SK-N-SH treated with all-trans-retinoic acid at 6 μM for 48 hours (cell line): ENCODE measurements around the gene CCDC81.
A peak's percentile ranks its signal among the peaks of the same experiment; 100 is the strongest.

ENCODE experiments used
- ATAC-seq: fragments of 200-7000 bp; cut with Tn5 transposase; 3 replicates; pipeline ENCODE4 v1.9.1; 2020; ENCODE audit warnings: mild to moderate bottlenecking, moderate library complexity
- ARNTL ChIP-seq: fragments of 450-650 bp; formaldehyde crosslinking; IDR thresholded peaks from 2 replicates; pipeline ENCODE4 v1.5.0; 2020; ENCODE audit warnings: low read depth, mild to moderate bottlenecking, moderate library complexity, borderline replicate concordance
- BACH2 ChIP-seq: fragments of 250-450 bp; sonication (Bioruptor Pico); IDR thresholded peaks from 2 replicates; pipeline ENCODE4 v1.9.0; 2021; ENCODE audit warnings: mild to moderate bottlenecking, borderline replicate concordance
- CREB5 ChIP-seq: fragments of 250-450 bp; sonication (Bioruptor Pico); IDR thresholded peaks from 2 replicates; pipeline ENCODE4 v1.5.1; 2020; ENCODE audit warnings: low read depth, mild to moderate bottlenecking, moderate library complexity
- CSDC2 ChIP-seq: fragments of 250-450 bp; sonication (Bioruptor Pico); IDR thresholded peaks from 2 replicates; pipeline ENCODE4 v1.5.0; 2020; ENCODE audit warnings: mild to moderate bottlenecking, moderate library complexity
- CSRNP3 ChIP-seq: fragments of 250-450 bp; sonication (Bioruptor Pico); IDR thresholded peaks from 2 replicates; pipeline ENCODE4 v1.5.1; 2021; ENCODE audit warnings: mild to moderate bottlenecking, moderate library complexity
- GLIS3 ChIP-seq: fragments of 250-450 bp; sonication (Bioruptor Pico); IDR thresholded peaks from 2 replicates; pipeline ENCODE4 v1.5.0; 2020; ENCODE audit warnings: mild to moderate bottlenecking, moderate library complexity
- ISL1 ChIP-seq: fragments of 250-450 bp; sonication (Bioruptor Pico); IDR thresholded peaks from 2 replicates; pipeline ENCODE4 v2.1.2; 2022; ENCODE audit warnings: mild to moderate bottlenecking, moderate library complexity
- OSR1 ChIP-seq: fragments of 250-450 bp; sonication (Bioruptor Pico); IDR thresholded peaks from 2 replicates; pipeline ENCODE4 v1.8.0; 2022; ENCODE audit warnings: moderate library complexity, mild to moderate bottlenecking, inconsistent platforms
- PATZ1 ChIP-seq: fragments of 250-450 bp; sonication (Bioruptor Pico); IDR thresholded peaks from 2 replicates; pipeline ENCODE4 v1.8.0; 2020; ENCODE audit warnings: mild to moderate bottlenecking, moderate library complexity, borderline replicate concordance
- POU6F1 ChIP-seq: fragments of 250-450 bp; sonication (Bioruptor Pico); IDR thresholded peaks from 2 replicates; pipeline ENCODE4 v1.8.0; 2021; ENCODE audit warnings: low read depth, mild to moderate bottlenecking, moderate library complexity, borderline replicate concordance
- PPARA ChIP-seq: fragments of 250-450 bp; sonication (Bioruptor Pico); IDR thresholded peaks from 2 replicates; pipeline ENCODE4 v1.5.0; 2020; ENCODE audit warnings: mild to moderate bottlenecking, borderline replicate concordance
- RARB ChIP-seq: fragments of 250-450 bp; sonication (Bioruptor Pico); IDR thresholded peaks from 2 replicates; pipeline ENCODE4 v1.8.0; 2021; ENCODE audit warnings: mild to moderate bottlenecking, moderate library complexity
- SNAI2 ChIP-seq: fragments of 250-450 bp; sonication (Bioruptor Pico); IDR thresholded peaks from 2 replicates; pipeline ENCODE4 v1.5.0; 2020; ENCODE audit warnings: mild to moderate bottlenecking, moderate library complexity
- TOX ChIP-seq: fragments of 250-450 bp; sonication (Bioruptor Pico); IDR thresholded peaks from 2 replicates; pipeline ENCODE4 v1.8.0; 2021; ENCODE audit warnings: mild to moderate bottlenecking, moderate library complexity, borderline replicate concordance
- ZC3H10 ChIP-seq: fragments of 250-450 bp; sonication (Bioruptor Pico); IDR thresholded peaks from 2 replicates; pipeline ENCODE4 v1.5.1; 2021; ENCODE audit warnings: mild to moderate bottlenecking, moderate library complexity
- ZFP3 ChIP-seq: fragments of 250-450 bp; sonication (Bioruptor Pico); IDR thresholded peaks from 2 replicates; pipeline ENCODE4 v1.5.0; 2020; ENCODE audit warnings: mild to moderate bottlenecking, moderate library complexity
- ZFP30 ChIP-seq: fragments of 450-650 bp; formaldehyde crosslinking; IDR thresholded peaks from 2 replicates; pipeline ENCODE4 v1.5.0; 2022; ENCODE audit warnings: mild to moderate bottlenecking, moderate library complexity
- ZNF565 ChIP-seq: fragments of 450-650 bp; formaldehyde crosslinking; conservative IDR thresholded peaks from 2 replicates; pipeline ENCODE4 v1.5.0; 2020; ENCODE audit warnings: low read depth, mild to moderate bottlenecking, moderate library complexity
- ZNF8 ChIP-seq: fragments of 450-650 bp; formaldehyde crosslinking; IDR thresholded peaks from 2 replicates; pipeline ENCODE4 v1.5.0; 2020; ENCODE audit warnings: mild to moderate bottlenecking, moderate library complexity

Gene CCDC81

GRCh38 chr11:86386283-86386682 lies 11.6 kb downstream of the CCDC81 start (continued):
- no peak for TF ChIP-seq PATZ1 (CRISPR knock-in tag)
- no peak for TF ChIP-seq RARB (CRISPR knock-in tag)
- no peak for TF ChIP-seq TOX (CRISPR knock-in tag)
- TF ChIP-seq ARNTL = no peak

GRCh38 chr11:86386746-86387145 lies 12.1 kb downstream of the CCDC81 start:
- ATAC-seq = peak; percentile 29; the same call in 2 of the 3 replicates
- no peak for TF ChIP-seq SNAI2 (CRISPR knock-in tag)
- TF ChIP-seq POU6F1 (CRISPR knock-in tag) = no peak

GRCh38 chr11:86388198-86388597 lies 13.5 kb downstream of the CCDC81 start:
- no peak for TF ChIP-seq ZFP3 (CRISPR knock-in tag)
- no peak for TF ChIP-seq GLIS3 (CRISPR knock-in tag)
- TF ChIP-seq CREB5 (CRISPR knock-in tag) = no peak
- TF ChIP-seq ISL1 (CRISPR knock-in tag) = no peak
- no peak for TF ChIP-seq ZFP30
- no peak for TF ChIP-seq CSDC2 (CRISPR knock-in tag)
- no peak for TF ChIP-seq ARNTL
- TF ChIP-seq ZC3H10 (CRISPR knock-in tag) = no peak
- TF ChIP-seq TOX (CRISPR knock-in tag) = no peak
- ATAC-seq = no peak

GRCh38 chr11:86390487-86390886 lies 15.8 kb downstream of the CCDC81 start:
- ATAC-seq = no peak
- TF ChIP-seq OSR1 (CRISPR knock-in tag) (no peak), BACH2 (CRISPR knock-in tag) (no peak), CSRNP3 (no peak), CREB5 (CRISPR knock-in tag) (no peak), ZNF8 (CRISPR knock-in tag) (no peak), ZC3H10 (CRISPR knock-in tag) (no peak), SNAI2 (CRISPR knock-in tag) (no peak), ZFP30 (no peak), ISL1 (CRISPR knock-in tag) (no peak), POU6F1 (CRISPR knock-in tag) (no peak)

GRCh38 chr11:86395061-86395551 lies 20.4 kb downstream of the CCDC81 start:
- ATAC-seq = peak; percentile 80
- TF ChIP-seq SNAI2 (CRISPR knock-in tag) = no peak
- no peak for TF ChIP-seq PPARA
- TF ChIP-seq ZNF565 = no peak
- TF ChIP-seq POU6F1 (CRISPR knock-in tag) = no peak
- TF ChIP-seq PATZ1 (CRISPR knock-in tag) = no peak
- no peak for TF ChIP-seq ISL1 (CRISPR knock-in tag)
